HG02763 (cell line): ENCODE measurements around the gene NOD1.
"Not testable (repeated sequence)": the region's sequence is repeated elsewhere in the genome, so short reads cannot be mapped to it uniquely, and the experiment has no call there.

Experiments
- ATAC-seq: cut with Tn5 transposase; IDR thresholded peaks from one replicate; pipeline ENCODE4 v1.9.1; 2021; ENCODE audit warnings: mild to moderate bottlenecking, moderate library complexity; ENCODE audit not compliant: unreplicated experiment

Gene NOD1

DNA sequence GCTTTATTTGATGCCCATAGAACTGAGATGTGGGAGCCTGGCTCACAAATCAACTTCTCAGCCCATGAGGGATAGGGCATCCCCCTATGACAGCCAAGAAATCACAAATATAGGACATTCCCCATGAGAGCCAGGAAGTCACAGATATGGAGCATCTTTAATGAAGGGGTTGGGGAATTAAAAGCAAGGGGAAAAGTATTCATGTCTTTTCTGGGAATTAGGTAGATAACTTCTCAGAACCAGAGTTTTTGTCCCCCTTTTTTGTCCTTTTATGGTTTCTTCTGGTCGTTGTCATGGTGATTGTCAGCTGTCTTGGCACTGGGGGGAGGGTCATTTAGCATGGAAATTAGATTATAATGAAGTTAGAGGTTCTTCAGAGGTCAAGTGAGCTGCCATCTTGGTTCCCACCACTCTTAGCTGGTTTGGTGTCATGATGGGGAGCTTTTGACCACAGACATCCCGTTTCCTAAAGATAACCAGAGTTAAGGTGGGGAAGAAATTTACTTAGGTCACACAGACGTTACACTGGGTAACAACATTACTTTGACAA, 56.9 kb downstream of the NOD1 start:
- ATAC-seq = no peak

DNA sequence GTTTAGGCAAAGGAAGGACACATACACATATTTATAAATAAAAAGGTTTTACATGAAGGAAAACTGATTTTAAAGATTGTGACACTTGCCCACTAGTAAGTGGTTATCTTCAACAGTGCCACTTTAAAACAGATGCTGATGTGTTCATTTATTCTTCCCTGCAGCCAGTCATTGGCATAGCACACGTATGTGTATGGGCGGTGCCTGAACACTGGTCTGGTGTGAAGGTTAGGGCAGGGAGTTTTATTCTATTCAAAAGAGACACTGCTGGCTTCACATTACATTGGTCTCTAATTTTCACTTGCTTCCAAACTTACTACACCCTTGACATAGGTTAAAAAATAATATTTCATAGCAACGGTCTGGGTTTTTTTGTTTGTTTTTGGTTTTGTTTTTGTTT, 57.9 kb downstream of the NOD1 start:
- ATAC-seq = no peak

DNA sequence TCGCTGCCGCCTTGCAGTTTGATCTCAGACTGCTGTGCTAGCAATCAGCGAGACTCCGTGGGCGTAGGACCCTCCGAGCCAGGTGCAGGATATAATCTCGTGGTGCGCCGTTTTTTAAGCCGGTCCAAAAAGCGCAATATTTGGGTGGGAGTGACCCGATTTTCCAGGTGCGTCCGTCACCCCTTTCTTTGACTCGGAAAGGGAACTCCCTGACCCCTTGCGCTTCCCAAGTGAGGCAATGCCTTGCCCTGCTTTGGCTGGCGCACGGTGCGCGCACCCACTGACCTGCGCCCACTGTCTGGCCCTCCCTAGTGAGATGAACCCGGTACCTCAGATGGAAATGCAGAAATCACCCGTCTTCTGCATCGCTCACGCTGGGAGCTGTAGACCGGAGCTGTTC, 58.5 kb downstream of the NOD1 start:
- not testable (repeated sequence) for ATAC-seq

DNA sequence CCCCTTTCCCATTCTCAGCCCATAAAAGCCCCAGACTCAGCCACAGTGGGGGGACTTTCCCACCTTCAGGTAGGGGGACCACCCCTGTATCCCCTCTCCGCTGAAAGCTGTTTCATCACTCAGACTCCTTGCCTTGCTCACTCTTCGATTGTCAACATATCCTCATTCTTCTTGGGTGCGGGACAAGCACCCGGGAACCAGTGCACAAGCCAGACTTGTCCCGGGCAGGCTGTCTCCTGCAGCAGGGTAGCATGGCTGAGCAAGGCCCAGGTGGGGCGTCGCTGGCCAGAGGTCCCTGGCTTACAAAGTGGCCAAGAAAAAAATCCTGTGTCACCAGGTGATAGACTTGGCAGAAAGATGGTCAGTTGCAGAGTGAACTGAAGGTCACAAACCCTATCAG, 64.7 kb downstream of the NOD1 start:
- ATAC-seq = no peak

DNA sequence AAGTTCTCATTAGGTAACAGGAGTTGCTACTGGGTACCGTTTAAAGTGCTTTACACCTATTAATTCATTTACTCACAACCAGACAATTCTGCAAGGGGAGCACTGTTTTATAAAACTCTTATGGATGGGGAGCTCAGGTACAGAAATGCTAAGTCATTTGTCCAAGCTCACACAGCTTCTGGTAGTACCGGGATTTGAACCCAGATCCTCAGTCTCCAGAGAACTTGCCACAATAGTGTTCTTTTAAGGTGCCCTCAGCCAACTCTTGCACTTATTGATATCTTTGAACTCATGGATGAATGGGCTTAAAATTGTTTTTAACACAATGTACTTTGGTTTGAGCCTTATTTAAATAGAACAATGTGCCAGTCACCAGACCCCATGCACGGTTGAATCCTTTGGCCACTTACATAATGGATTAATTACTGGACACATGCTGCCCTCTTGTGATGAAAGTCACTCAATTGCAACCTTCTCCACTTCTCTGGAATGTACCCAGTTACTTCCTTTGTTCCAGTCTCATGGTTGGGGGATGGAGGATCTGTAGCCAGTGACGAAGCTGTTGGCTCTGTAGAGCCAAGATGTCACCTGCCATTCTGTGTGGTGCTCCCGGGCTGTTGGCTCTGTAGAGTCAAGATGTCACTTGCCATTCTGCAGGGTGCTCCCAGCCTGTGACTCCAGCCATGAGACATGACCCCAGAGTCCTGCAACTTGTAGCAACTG, 65.6 kb downstream of the NOD1 start:
- ATAC-seq = no peak

DNA sequence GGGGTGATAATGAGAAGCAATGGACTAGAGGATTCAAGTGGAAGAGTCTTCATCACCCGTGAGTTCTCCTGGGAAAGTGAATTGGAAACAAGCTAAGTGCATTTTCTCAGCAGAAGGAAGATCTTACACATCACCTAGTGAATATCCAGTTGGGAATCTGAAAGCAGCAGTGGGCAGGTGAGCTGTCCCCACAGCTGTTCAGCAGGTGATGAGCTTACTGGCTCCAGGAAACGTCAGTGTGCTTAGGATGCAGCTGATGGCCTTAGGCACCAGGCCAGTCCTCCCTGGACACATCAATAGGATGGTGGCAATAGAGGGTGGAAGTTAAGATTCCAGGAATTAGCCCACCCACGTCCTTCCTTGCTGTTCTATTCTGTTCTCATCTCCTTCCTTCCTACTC, 66.7 kb downstream of the NOD1 start:
- ATAC-seq = no peak

DNA sequence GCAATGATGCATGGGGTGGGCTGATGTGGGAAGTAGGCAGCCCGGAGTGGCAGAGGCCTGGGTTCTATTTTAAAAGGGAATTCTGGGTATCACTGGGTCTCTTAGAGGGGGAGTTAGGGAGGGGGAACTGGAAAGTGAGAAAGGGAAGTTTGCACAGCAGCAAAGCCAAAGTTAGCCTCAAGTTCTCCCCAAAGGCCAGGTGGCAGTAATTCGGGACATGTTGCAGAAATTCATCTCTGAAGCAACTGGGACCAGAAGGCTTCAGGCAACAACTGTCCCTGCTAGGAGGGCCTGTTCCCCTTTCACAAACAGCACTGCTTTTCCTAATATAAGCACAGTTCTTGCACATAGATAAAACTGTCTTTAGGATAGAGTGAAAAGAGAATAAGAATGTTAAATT, 67.4 kb downstream of the NOD1 start:
- no peak for ATAC-seq

DNA sequence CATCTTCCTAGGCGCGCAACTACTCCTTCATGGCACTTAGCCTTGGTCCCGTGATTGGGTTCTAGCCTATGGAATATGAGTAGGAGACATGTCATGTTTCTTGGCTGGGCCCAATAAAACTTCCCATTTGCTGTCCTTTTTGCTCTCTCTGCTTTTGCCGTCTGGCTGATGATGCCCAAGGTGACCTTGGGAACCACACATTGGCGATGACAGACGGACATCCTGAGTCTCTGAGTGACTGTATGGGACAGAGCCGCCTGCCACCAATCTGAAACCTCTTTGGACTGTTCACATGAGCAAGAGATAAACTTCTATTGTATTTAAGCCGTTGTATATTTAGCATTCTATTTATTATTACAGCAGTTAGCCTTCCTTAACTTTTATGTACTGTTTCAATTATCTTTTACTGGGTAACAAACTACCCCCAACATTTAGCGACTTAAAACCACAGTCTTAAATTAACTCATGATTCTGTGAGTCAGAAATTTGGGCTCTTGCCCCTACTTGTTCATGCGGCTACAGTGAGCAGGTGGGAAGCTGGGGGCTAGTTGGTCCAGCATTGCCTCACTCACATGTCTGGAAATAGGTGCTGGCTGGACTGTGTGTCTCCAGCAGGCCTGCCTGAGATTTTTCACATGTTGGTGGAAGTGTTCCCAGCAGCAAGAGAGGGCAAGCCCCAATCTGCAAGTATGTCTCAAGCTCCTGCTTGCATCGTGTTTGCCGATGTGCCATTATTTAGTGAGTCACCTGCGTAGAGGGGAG, 71.7 kb downstream of the NOD1 start:
- no peak for ATAC-seq

DNA sequence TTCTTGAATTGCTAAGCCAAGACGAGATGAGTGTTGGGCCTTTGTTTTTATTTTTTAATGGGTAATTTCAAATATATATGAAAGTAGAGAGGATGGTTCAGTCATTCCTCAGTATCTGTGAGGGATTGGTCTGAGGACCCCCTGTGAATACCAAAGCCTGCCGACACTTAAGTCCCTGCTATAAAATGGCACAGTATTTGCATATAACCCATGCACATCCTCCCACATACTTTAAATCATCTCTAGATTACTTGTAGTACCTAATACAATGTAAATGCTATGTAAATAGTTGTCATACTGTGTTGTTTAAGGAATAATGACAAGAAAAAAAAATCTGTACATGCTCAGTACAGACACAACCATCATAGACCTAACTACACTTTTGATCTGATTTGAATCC, 73.4 kb downstream of the NOD1 start:
- ATAC-seq = no peak

DNA sequence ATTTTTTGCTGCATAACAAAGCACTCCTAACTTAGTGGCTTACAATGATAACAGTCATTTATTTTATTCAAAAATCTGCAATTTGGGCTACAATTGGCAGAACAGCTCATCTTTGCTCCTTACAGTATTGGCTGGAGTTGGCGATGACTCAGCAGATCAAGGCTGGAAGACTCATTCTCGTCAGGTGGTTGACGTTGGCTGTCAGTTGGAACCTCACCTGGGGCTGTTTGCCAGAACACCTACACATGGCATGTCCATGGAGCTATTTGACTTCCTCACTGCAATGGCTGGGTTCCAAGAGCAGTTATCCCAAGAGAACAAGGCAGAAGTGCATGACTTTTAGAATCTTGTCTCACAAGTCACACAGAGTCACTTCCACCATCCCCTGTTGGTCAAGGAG, 75.1 kb downstream of the NOD1 start:
- no peak for ATAC-seq

DNA sequence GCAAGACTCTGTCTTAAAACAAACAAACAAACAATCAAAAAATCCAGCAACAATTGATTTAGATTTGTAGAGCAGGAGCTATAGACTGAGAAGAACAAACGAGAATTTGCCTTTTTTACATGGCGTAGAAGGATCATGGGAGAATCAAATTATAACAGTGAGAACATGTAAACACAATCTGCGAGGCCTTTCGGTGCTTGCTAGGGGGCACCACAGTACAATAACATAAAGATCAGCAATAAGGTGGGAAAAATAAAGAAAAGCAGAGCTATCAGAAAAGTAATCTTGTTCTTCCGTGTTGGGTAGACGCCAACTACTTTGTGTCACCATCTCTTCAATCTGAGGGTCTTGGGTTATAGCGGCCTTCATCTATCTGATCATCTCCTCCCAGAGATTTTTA, 82.2 kb downstream of the NOD1 start:
- ATAC-seq = no peak

DNA sequence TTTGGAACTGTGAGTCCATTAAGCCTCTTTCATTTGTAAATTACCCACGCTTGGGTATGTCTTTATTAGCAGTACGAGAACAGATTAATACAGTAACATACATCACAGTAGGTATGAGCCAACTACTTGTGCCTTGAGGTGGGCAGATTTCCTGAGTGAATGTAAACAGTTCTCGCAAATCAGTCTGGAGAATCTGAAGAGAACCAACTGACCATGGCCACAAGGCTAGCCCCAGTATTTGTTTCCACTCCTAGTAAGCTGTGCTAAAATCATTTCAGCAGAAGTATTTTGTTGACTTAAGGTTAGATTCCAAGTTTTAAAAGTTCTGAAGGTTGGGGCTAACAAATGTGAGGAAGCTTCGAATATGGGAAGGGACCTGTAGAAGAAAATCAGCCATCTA, 82.9 kb downstream of the NOD1 start:
- ATAC-seq = no peak

DNA sequence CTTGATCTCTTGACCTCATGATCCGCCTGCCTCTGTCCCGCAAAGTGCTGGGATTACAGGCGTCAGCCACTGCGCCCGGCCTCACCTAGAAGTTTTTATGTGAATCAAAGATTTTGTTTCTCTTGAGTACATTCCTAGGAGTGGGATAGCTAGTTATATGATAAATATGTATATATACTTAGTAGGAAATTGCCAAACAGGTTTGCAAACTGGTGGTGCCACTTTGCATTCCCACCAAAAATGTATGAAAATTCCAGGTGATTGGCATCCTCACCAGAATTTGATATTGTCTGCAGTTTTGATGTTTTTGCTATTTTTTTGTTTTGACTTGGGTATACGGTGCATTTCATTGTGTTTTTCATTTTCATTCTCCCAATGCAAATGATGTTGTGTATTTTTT, 86.8 kb downstream of the NOD1 start:
- no peak for ATAC-seq

DNA sequence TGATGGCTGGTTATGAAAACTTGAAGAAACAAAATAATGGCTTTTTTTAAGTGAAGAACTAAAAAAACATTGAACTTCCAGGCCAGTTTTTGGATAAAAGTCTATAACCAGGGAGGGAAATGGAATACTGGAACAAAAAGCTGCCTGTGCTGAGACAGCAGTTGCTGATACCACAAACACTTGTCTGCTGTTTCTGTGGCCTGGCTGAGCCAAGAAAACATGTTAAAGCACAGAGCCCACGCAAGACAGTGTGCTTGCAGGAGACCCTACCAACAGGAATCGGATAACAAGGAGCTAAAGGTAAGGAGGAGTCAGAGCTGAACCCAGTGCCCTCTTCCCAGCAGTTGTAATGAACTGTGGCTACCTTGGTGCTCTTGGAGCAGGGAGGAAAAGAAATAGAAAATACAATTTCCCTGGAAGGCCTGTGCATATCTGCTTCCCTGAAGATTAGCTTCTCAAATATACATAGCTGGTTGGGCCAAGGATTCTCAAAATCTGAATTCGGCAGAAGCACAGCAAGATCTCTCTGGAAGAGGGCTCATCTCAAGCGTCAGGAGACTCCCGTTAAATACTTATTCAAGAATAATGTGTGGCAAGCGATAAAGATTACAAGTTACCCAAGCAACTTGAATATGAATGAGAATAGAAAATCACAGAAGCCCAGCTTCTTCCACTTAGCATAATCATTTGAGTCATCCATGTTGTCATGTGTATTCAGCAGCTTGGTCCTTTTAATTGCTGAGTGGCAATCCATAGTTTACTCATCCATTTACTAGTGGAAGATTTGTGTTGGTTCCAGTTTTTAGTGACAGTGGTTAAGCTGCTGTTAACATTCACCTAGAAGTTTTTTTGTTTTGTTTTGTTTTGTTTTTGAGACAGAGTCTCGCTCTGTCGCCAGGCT, 87.6 kb downstream of the NOD1 start:
- no peak for ATAC-seq

DNA sequence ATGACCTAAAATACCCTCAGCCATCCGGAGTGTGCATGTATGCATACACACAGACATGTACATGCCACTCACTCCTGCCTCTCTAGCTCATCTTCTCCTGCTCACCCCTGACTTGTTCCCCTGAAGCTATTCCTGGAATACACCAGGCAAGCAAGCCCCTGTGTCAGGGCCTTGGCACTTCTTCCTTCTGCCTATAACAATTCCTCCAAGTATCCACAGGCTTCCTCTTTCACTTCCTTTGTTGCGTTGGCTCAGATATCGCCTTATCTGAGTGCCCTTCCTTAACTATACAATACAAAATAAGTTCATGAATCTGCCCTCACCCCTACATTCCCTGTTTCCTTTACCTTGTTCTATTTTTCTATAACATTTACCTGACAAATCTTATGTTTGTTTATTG, 88.8 kb downstream of the NOD1 start:
- no peak for ATAC-seq

DNA sequence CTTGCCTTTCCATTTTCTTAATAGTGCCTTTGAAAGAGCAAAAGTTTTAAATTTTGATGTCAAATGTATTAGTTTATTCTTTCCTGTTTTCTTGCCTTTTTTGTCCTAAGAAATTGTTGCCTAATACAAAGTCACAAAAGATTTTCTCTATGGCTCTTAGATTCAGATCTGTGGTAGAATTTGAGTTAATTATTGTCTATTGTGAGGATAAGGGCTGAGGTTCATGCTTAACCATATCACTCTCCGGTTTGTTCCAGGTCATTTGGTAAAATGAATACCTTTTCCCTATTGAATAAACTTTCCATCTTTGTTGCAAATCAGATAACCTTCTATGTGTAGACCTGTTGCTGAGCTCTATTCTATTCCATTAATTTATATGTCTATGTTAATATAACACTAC, 96.0 kb downstream of the NOD1 start:
- no peak for ATAC-seq

DNA sequence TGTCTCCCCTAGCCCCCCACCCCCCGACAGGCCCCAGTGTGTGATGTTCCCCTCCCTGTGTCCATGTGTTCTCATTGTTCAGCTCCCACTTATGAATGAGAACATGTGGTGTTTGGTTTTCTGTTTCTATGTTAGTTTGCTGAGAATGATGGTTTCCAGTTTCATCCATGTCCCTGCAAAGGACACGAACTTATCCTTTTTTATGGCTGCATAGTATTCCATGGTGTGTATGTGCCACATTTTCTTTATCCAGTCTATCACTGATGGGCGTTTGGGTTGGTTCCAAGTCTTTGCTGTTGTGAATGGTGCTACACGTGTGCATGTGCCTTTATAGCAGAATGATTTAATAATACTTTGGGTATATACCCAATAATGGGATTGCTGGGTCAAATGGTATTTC, 97.8 kb downstream of the NOD1 start:
- ATAC-seq = not testable (repeated sequence)

DNA sequence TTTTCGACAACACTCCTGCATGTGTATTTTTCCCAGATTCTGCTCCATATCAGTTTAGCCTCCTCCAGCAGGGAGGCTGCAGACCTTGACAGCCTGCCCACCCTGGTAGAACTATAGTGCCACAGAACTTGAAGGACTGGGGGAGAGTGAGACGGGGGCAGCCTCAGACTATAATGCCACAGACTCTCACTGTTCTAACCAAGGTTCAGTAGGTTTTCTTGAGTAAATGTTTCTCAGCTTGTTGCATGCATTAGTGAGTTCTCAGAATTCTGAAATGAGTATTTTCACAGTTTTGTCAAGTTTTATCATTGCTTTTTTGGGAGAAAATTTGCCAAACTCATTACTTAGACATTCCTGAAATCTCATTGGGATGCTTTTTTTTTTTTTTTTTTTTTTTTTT, 98.3 kb downstream of the NOD1 start:
- no peak for ATAC-seq

DNA sequence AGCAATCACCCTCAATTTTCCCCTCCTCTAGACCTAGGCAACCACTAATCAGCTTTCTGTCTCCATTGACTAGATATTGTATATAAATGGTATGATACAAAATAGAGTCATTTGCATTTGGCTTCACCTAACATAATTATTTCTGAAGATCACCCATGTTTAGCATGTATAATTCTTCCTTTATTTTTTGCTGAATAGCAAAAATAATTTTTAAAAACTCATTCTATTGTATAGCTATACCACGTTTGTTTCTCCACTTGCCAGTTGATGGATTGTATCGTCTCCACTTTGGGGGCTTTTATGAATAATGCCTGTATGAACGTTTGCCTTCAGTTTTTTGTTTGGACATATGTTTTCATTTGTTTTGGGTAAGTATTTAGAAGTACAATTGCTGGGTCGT, 98.8 kb downstream of the NOD1 start:
- ATAC-seq = no peak

DNA sequence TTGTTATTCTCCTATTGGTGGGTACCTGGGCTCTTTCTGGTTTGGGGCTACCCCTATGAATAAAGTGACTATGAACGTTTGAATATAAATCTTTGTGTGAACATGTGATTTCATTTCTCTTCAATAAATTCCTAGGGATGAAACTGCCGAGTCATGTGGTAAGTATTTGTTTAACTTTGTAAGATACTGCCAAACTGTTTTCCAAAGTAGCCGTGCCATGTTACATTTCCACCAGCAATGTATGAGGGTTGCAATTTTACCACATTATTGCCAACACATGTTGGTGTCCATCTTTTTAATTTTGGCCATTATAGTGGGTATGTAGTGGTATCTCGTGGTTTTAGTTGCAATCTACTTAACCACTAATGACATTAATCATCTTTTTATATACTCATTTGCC, 99.5 kb downstream of the NOD1 start:
- no peak for ATAC-seq

DNA sequence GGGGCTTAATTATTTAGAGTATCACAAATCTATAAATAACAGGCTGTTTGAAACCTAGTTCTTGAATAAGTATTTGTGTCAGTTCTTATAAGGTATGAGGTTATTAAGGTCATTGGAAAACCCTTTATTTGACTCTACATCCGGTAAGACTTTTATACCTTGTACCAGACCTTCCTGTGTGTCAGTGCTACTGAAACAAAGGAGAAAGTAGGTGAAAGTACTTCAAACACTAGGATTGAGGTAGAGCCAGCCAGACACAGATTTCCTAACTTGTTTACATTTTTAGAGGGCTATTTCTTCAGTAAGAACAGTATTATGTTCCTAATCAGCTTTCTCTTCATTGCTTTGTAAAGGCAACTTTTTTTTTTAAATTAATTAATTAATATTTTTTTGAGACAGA, 100.3 kb downstream of the NOD1 start:
- no peak for ATAC-seq
